ENCODE measurements around the gene IPO11.

The IPO11 gene

DNA sequence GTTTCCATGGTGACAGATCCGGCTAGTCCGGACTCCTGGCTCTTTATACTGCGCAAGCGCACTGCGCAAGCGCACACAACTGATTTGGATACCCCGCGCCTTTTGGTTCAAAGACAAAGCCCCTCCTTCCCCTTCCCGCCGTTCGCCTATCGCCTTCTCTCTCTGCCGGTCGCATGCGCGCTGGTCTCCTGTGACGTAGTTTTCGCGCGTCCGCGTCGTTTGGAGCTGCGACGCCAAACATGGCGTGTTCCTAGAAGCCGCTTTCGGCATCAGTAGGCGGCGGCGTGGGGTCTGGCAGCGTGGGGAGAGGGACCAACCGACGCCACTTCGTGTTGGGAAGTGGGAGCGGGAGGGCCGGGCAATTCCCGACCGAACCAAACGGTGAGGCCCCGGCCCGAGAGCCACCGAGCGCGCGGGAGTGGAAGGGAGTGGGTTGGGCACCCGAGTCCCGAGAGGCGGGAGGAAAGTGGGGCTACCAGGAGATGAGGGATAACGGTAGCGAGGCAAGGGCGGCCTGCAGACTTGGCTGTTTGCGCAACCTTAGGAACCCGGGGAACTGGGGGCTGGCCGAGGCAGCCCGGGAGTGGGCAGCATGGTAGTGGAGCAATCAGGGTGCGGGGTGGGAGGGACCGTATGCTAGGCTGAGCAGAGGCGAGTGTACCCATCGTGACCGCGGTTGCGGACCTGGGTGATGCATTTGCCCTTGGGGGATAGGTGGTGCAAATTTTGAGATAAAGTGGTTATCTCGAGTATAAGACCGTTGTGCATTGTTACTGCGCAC lies at the start of gene IPO11:
IPO11 (plus strand) TSS at position 215 of the 781 bp plus-strand sequence. CDS start 24,517 bp downstream, outside the sequence.
- DNase-seq (ENCODE audit: low read depth), result peak; percentile 97

- DNase-seq (ENCODE audit: low read depth), result no peak
Measured at GRCh38 chr5:62369039-62369438, 43.5 kb upstream of the IPO11 start.

- no peak for DNase-seq (ENCODE audit: low read depth)
Measured at GRCh38 chr5:62371409-62371808, 41.2 kb upstream of the IPO11 start.

DNA sequence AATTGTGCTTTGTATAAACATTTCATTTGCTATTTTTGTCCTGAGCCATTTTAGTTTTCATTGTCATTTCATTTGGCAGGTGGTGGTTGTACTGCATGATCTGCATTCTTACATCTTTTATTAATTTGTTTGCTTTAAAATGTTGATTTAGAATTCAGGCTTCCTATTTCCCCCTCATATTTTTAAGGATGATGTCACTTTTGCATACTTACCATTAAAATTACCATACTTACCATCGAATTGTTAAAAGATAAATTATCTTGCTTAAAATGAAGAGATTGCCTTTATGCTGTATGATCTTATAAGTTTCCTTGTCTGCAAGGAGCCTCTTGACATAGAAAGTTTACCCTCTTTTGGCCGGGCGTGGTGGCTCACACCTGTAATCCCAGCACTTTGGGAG lies 40.0 kb upstream of the IPO11 start:
- no peak for DNase-seq (ENCODE audit: low read depth)

GRCh38 chr5:62373382-62373781 lies 39.2 kb upstream of the IPO11 start:
- no peak for DNase-seq (ENCODE audit: low read depth)

DNA sequence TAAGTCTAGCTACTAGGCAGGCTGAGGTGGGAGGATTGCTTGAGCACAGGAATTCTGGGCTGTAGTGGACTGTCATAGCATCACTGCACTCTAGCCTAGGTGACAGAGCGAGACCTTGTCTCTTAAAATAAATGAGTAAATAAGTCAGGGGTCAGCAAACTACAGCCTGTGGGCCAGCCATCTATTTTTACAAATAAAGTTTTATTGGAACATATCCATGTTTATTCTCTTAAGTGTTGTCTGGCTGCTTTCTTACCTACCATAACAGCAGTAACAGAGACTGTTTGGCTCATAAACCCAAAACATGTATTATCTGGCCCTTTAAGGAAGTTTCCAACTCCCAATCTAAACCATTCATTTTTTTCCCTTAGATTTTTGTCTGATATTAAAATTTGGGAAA lies 38.5 kb upstream of the IPO11 start:
- no peak for DNase-seq (ENCODE audit: low read depth)

GRCh38 chr5:62375627-62376026 lies 36.9 kb upstream of the IPO11 start:
- DNase-seq (ENCODE audit: low read depth), result no peak

DNA sequence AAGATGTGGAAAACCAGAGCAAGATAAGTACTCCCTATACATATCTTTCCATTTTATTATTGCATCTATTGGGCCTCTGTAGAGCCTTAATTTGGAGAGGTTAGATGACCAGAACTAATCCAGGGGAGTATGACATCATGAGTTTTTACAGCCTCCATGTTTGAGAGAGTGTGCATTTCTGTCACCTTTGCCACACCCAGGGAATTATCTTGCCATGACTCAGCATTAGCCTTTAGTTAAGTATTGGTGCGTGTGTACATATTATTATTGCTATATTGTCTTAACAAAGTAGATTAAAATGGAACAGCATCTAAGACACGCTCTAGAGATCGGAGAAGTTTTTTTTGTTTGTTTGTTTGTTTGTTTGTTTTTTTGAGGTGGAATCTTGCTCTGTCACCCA lies 36.5 kb upstream of the IPO11 start:
- DNase-seq (ENCODE audit: low read depth), result no peak

DNA sequence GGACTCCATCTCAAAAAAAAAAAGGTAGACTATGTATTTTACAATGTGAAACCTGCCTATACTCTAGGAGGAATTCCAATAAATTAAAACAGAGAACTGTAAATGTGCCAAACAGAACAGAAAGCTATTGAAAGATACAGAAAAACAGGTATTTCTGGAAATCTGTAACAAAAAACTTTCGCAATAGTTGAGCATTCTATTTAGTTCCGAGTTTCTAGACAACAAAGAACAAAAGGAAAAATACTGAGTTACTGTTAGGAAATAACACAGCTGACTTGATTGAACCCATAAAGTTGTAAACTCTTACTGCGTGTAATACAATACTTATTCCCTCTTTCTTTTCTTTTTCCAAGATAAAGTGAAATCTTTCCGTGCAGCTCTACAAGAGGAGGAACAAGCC lies 27.4 kb upstream of the IPO11 start:
- DNase-seq (ENCODE audit: low read depth), result no peak

GRCh38 chr5:62385816-62386400 lies 26.7 kb upstream of the IPO11 start:
- no peak for DNase-seq (ENCODE audit: low read depth)

GRCh38 chr5:62386824-62387223 lies 25.7 kb upstream of the IPO11 start:
- DNase-seq (ENCODE audit: low read depth), result no peak

- DNase-seq (ENCODE audit: low read depth), result no peak
Measured at GRCh38 chr5:62395210-62395950, 17.2 kb upstream of the IPO11 start.

DNA sequence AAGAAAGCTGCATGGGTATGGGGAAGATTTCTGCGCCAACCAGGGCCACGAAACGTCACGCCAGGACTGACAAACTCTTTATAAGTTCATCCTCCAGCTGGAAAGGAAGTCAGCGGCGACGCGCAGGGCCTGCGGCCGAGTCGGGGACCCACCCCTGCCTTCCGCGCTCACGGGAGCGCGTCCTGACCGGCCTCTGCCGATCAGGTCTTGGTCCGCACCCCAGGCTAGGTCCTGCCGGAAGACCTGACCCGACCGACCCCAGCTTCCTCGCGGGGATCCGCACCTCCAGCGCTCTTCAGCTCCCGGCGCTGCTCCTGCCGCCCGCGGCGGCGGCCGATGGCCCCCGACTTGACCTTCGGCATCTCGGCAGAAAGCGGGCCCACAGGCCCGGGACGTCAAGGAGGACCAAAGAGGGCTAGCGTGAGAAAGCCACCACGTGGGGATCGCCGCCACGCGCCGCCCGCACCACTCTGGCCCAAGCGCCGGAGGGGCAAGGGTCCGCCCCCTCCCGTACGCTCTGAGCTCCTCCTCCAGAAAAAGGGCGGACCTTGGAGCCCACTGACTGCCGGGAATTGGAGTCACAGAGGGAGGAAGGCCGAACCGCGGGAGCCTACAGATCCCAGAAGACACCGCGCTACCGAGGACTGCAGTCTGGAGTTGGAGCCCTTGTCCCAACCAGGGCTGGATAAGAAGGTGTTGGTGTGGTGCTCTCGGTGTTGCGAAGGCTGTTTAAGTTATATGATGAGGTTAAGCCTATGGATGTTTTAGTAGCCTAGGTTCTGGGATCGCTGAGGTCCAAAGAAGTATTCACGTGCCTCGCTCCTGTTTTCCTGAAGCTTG lies 8.9 kb upstream of the IPO11 start, which contains the start of gene DIMT1:
DIMT1 (minus strand) TSS at position 495 of the 840 bp plus-strand sequence; CDS start at position 362, 133 bp downstream.
- DNase-seq (ENCODE audit: low read depth), result peak; percentile 85

- no peak for DNase-seq (ENCODE audit: low read depth)
Measured at GRCh38 chr5:62413711-62414110, 1.1 kb downstream of the IPO11 start.

DNA sequence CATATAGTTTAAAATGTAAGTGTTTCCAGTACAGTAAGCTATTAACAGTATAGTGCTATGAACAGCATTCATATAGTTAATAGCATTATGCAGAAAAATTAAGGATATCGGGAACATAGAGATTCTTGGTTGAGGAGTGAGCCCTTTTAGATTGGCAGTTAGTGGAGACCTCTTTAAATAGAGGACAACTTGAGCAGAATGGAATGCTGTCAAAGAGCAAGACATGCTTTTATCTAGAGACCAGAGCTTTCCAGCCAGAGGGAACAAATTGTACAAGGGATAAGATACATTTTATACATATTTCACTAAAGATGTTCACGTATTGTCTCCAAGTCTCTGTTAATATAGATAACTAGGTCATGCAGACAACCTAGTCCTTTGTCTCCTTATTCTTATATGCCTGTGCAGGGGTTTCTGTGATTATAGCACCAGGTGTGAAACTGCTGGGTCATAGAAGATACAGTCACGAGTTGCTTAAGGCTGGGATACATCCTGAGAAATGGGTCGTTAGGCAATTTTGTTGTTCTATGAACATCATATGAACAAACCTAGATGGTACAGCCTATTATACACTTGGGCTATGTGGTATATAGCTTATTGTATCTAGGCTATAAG lies 6.0 kb downstream of the IPO11 start:
- DNase-seq (ENCODE audit: low read depth), result no peak

DNA sequence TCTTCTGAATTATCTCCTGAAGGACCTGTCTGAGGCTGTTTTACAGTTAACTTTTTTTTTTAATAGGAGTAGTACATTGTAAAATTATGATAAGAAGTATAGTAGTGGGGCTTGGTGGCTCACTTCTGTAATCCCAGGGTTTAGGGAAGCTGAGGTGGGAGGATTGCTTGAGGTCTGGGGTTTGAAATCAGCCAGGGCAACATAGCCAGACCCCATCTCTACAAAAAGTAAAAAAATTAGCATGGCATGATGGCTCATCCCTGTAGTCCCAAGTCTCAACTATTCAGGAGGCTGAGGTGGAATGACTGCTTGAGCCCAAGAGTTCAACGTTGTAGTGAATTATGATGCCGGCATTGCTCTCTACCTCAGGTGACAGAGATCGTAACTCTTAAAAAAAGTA lies 7.0 kb downstream of the IPO11 start:
- DNase-seq (ENCODE audit: low read depth), result no peak

DNA sequence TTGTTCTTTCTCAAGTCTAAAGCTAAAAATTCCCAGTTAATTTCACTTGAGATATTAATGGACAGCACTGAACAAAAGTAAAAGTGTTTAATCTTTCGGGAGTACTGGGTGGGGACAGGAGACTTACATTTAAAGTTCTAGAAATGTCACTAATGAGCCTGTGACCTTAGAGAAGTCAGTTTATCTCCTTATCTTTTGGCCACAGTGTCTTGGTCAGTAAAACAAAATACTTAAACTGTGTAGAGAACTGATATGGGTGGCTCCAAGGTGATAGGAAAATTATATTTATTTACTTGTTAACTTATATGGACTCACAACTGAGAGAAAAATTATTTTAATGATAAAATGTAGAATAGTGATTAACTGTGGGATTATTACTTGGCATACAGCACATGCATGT lies 8.9 kb downstream of the IPO11 start:
- no peak for DNase-seq (ENCODE audit: low read depth)

GRCh38 chr5:62424763-62425162 lies 12.2 kb downstream of the IPO11 start:
- no peak for DNase-seq (ENCODE audit: low read depth)

GRCh38 chr5:62431735-62432620 lies 19.4 kb downstream of the IPO11 start:
- no peak for DNase-seq (ENCODE audit: low read depth)

- no peak for DNase-seq (ENCODE audit: low read depth)
Measured at GRCh38 chr5:62432621-62433064, 20.1 kb downstream of the IPO11 start.

Data from stimulated activated CD8-positive, alpha-beta memory T cell treated with anti-CD3 and anti-CD28 coated beads, Interleukin-15, amount 100 ng/mL, for 1 hour (primary cell).